ENCODE measurements around the gene ACTL6A. TPM values are rescaled to one million over a fixed set of nuclear protein-coding genes. Genes with fewer than 3 reads are reported as not detected.
A peak's percentile ranks its signal among the peaks of the same experiment; 100 is the strongest.

Gene ACTL6A
- total RNA-seq, 1 experiment from 2014 or later = 74.5 TPM

DNA sequence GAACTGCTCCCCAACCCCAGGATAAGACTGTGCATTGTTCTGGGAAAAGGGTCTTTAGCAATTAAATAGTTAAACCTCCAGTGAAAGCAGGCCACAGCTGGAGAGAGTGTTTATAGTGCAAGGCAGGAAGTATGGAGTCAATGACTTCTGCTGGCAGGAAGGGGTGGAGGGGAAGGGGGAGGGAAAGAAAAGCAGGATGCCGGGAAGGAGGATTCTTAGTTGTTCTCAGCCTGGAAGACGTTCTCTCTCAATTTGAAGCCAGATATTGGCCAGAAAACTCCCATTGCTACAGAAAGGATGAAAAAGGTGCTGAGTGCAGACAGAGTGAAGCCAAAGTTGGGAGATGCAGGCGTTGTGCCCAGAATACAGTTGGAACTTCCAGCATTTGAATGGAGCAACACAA, 35.7 kb upstream of the ACTL6A start:
- H2BK15ac ChIP-seq (ENCODE audit: low read depth, low read length) = no peak overlapping the region
- no peaks in the 10 kb centered on the region for H3K27me3 ChIP-seq (ENCODE audit: insufficient read depth, low read length)
- Mint-ChIP-seq H3K27me3 (ENCODE audit: low read depth) (peaks cover 2% of the 10 kb centered on the region), H3K9me3 (peaks cover 3 to 6% of the 10 kb centered on the region in 2 experiments), H3K4me1 (peaks cover 34 to 41% of the 10 kb centered on the region in 2 experiments), H3K36me3 (ENCODE audit: insufficient read depth in 1 of 3, low read depth in 3 of 3) (peaks cover 0 to 9% (median 8%) of the 10 kb centered on the region in 3 experiments; a peak in 5 of 7 replicates), H3K4me3 (peak overlapping the region; percentile 40 to 56; a peak in 4 of 5 replicates), H3K27ac (peak overlapping the region; percentile 88 to 98 (median 95); a peak in 6 of 7 replicates)
- H3K4me2 ChIP-seq (ENCODE audit: insufficient read depth, insufficient read length, low read length) = peak overlapping the region; percentile 30
- H2BK12ac ChIP-seq (ENCODE audit: insufficient read length, low read depth, low read length) = no peak overlapping the region
- peak overlapping the region; percentile 81 for H3K18ac ChIP-seq (ENCODE audit: insufficient read length, low read depth, low read length)
- no peak overlapping the region for H4K5ac ChIP-seq (ENCODE audit: insufficient read length, low read depth, low read length)
- no peaks in the 10 kb centered on the region for H3K79me1 ChIP-seq (ENCODE audit: insufficient read depth, low read depth, low read length, poor library complexity, severe bottlenecking)
- peak; percentile 74 for DNase-seq
- H4K20me1 ChIP-seq (ENCODE audit: control insufficient read depth, insufficient read depth, insufficient read length) = no peaks in the 10 kb centered on the region
- no peak overlapping the region for H2AK5ac ChIP-seq (ENCODE audit: insufficient read length, low read length)
- no peak overlapping the region for H3K9ac ChIP-seq (ENCODE audit: extremely low read depth, insufficient read length, low read length)
- H3K79me2 ChIP-seq (ENCODE audit: insufficient read depth, low read length) = no peaks in the 10 kb centered on the region
- no peak overlapping the region for H3T11ph ChIP-seq (ENCODE audit: low read length)
- H2AFZ ChIP-seq (ENCODE audit: low read length) = peak overlapping the region; percentile 97
- no peak overlapping the region for H4K91ac ChIP-seq (ENCODE audit: insufficient read length, low read depth, low read length)
- H3K14ac ChIP-seq (ENCODE audit: insufficient read depth, low read length) = no peak overlapping the region
- TF ChIP-seq, protein P1, sequence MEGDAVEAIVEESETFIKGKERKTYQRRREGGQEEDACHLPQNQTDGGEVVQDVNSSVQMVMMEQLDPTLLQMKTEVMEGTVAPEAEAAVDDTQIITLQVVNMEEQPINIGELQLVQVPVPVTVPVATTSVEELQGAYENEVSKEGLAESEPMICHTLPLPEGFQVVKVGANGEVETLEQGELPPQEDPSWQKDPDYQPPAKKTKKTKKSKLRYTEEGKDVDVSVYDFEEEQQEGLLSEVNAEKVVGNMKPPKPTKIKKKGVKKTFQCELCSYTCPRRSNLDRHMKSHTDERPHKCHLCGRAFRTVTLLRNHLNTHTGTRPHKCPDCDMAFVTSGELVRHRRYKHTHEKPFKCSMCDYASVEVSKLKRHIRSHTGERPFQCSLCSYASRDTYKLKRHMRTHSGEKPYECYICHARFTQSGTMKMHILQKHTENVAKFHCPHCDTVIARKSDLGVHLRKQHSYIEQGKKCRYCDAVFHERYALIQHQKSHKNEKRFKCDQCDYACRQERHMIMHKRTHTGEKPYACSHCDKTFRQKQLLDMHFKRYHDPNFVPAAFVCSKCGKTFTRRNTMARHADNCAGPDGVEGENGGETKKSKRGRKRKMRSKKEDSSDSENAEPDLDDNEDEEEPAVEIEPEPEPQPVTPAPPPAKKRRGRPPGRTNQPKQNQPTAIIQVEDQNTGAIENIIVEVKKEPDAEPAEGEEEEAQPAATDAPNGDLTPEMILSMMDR (conservative IDR thresholded peaks at IDR 0.05) = no peak
- no peak overlapping the region for H2BK5ac ChIP-seq (ENCODE audit: insufficient read length, low read length)
- no peaks in the 10 kb centered on the region for H3K23me2 ChIP-seq (ENCODE audit: insufficient read length, low read depth, low read length, poor library complexity, severe bottlenecking)
- no peak overlapping the region for H4K8ac ChIP-seq (replicated peaks; ENCODE audit: insufficient read length, low read depth, low read length)
- WGBS (ENCODE audit: extremely low coverage, insufficient read length, low lambda C conversion rate) = no CpG with 5 or more reads among the region's 3 CpGs
- peak overlapping the region; percentile 92 for H3K27ac ChIP-seq (ENCODE audit: insufficient read length, low read depth, low read length)
- peaks cover 8% of the 10 kb centered on the region; the same call in 1 of the 2 replicates for H3K4me1 ChIP-seq (ENCODE audit: insufficient read depth, low read length)
- H3K23ac ChIP-seq (ENCODE audit: insufficient read length, low read depth, low read length) = no peak overlapping the region
- H3K9me3 ChIP-seq (ENCODE audit: control insufficient read depth, low read depth, low read length) = no peaks in the 10 kb centered on the region
- H2BK20ac ChIP-seq (ENCODE audit: low read depth, low read length, poor library complexity, severe bottlenecking) = no peak overlapping the region
- no peak overlapping the region for H3K4ac ChIP-seq (ENCODE audit: low read depth, low read length)
- H2BK120ac ChIP-seq (ENCODE audit: low read depth, low read length, poor library complexity, severe bottlenecking) = no peak overlapping the region
- H3K56ac ChIP-seq (ENCODE audit: insufficient read length, low read depth, low read length) = no peak overlapping the region
